IMR-90 (cell line): Measurements from ENCODE around the gene NUBP2. TPM values are rescaled to one million over a fixed set of nuclear protein-coding genes. Genes with fewer than 3 reads are reported as not detected.

ENCODE experiments used
- ATAC-seq: fragments of 200-7000 bp; cut with Tn5 transposase; 2 replicates; pipeline ENCODE4 v1.9.1; 2020; ENCODE audit warnings: low read depth, mild to moderate bottlenecking, moderate library complexity
- BruUV-seq: library from RNA; stranded (reverse); fragments of 400-500 nt; replicated peaks from 2 replicates; lab custom pipeline; 2021; lab: Mats Ljungman, UMichigan
- CTCF ChIA-PET: fragments of 300-600 bp; formaldehyde crosslinking; extraction: SDS; loops from one replicate; lab custom pipeline; 2021; ENCODE audit warnings: antibody characterized with exemption; lab: Yijun Ruan, JAX
- POLR2A ChIA-PET: fragments of 300-600 bp; sonication (Branson Sonifier 250); formaldehyde crosslinking; loops from one replicate; lab custom pipeline; 2022; ENCODE audit warnings: antibody characterized with exemption; ENCODE audit not compliant: unreplicated experiment; lab: Charles Lee
- DNase-seq: peaks from one replicate; pipeline ENCODE4 v3.0.0; 2013
- H2AFZ ChIP-seq: replicated peaks from 2 replicates; pipeline ENCODE3; 2013; ENCODE audit warnings: low read length, mild to moderate bottlenecking; ENCODE audit not compliant: poor library complexity
- H2AK5ac ChIP-seq: 2 replicates; pipeline ENCODE4 v1.6.1; 2013; ENCODE audit warnings: low read depth, low read length, inconsistent platforms
- H2AK9ac ChIP-seq: replicated peaks from 2 replicates; pipeline ENCODE3; 2013; ENCODE audit warnings: mild to moderate bottlenecking, low read depth, low read length, moderate library complexity; ENCODE audit not compliant: poor library complexity
- H2BK120ac ChIP-seq: 2 replicates; pipeline ENCODE4 v1.6.1; 2013; ENCODE audit warnings: low read depth, low read length, inconsistent platforms
- H2BK15ac ChIP-seq: 3 replicates; pipeline ENCODE4 v1.6.1; 2013; ENCODE audit warnings: low read depth, low read length, inconsistent platforms
- H2BK20ac ChIP-seq: 2 replicates; pipeline ENCODE4 v1.6.1; 2013; ENCODE audit warnings: low read depth, mild to moderate bottlenecking, inconsistent platforms, low read length, moderate library complexity
- H2BK5ac ChIP-seq: 2 replicates; pipeline ENCODE4 v1.6.1; 2013; ENCODE audit warnings: mild to moderate bottlenecking, low read depth, low read length, inconsistent platforms; ENCODE audit not compliant: poor library complexity, severe bottlenecking
- H3K14ac ChIP-seq: replicated peaks from 2 replicates; pipeline ENCODE4 v1.6.1; 2013; ENCODE audit warnings: low read depth, low read length, inconsistent platforms
- H3K18ac ChIP-seq: 2 replicates; pipeline ENCODE4 v1.6.1; 2013; ENCODE audit warnings: low read depth, low read length, control low read depth
- H3K23ac ChIP-seq: 2 replicates; pipeline ENCODE4 v1.6.1; 2013; ENCODE audit warnings: low read depth, low read length, inconsistent platforms
- H3K27ac ChIP-seq: 2 replicates; pipeline ENCODE4 v1.5.1; 2013; ENCODE audit warnings: mild to moderate bottlenecking, control low read depth, low read length; ENCODE audit not compliant: insufficient read depth
- H3K27me3 ChIP-seq: 2 replicates; pipeline ENCODE4 v1.6.1; 2013; ENCODE audit warnings: low read length; ENCODE audit not compliant: control insufficient read depth, insufficient read depth
- H3K36me3 ChIP-seq: 2 replicates; pipeline ENCODE4 v1.6.1; 2013; ENCODE audit warnings: low read length, mixed read lengths; ENCODE audit not compliant: control insufficient read depth, insufficient read depth
- H3K4ac ChIP-seq: 2 replicates; pipeline ENCODE4 v1.6.1; 2013; ENCODE audit warnings: low read depth, low read length, inconsistent platforms
- H3K4me1 ChIP-seq: 2 replicates; pipeline ENCODE4 v1.6.1; 2013; ENCODE audit warnings: low read length, mixed read lengths; ENCODE audit not compliant: control insufficient read depth, insufficient read depth
- H3K4me2 ChIP-seq: 2 replicates; pipeline ENCODE4 v1.6.1; 2013; ENCODE audit warnings: low read depth, mild to moderate bottlenecking, control low read depth, low read length, moderate library complexity
- H3K4me3 ChIP-seq: 2 replicates; pipeline ENCODE4 v1.5.1; 2013; ENCODE audit warnings: low read depth, mild to moderate bottlenecking, control low read depth, low read length, moderate library complexity; ENCODE audit not compliant: insufficient read depth
- H3K56ac ChIP-seq: 2 replicates; pipeline ENCODE4 v1.6.1; 2013; ENCODE audit warnings: low read length, inconsistent platforms; ENCODE audit not compliant: insufficient read depth; ENCODE audit errors: extremely low read depth
- H3K79me1 ChIP-seq, 2 experiments: 2 replicates each; pipeline ENCODE4 v1.6.1; 2013; ENCODE audit warnings: low read length in 2 of 2, inconsistent platforms in 1 of 2, low read depth in 1 of 2
- H3K9ac ChIP-seq: 2 replicates; pipeline ENCODE4 v1.6.1; 2013; ENCODE audit warnings: low read depth, low read length, control low read depth
- H3K9me1 ChIP-seq: 2 replicates; pipeline ENCODE4 v1.6.1; 2013; ENCODE audit warnings: low read length, inconsistent platforms; ENCODE audit not compliant: insufficient read depth
- H3K9me3 ChIP-seq: 2 replicates; pipeline ENCODE4 v1.6.1; 2013; ENCODE audit warnings: low read length; ENCODE audit not compliant: control insufficient read depth, insufficient read depth
- H4K20me1 ChIP-seq: 2 replicates; pipeline ENCODE4 v1.6.1; 2013; ENCODE audit warnings: low read length, inconsistent platforms; ENCODE audit not compliant: insufficient read depth
- H4K5ac ChIP-seq: 2 replicates; pipeline ENCODE4 v1.6.1; 2013; ENCODE audit warnings: mild to moderate bottlenecking, low read depth, low read length, control low read depth
- H4K8ac ChIP-seq, 2 experiments: 2 replicates each; pipeline ENCODE4 v1.6.1; 2013; ENCODE audit warnings: low read depth in 2 of 2, low read length in 2 of 2, control low read depth in 1 of 2, inconsistent platforms in 1 of 2
- H4K91ac ChIP-seq: 2 replicates; pipeline ENCODE4 v1.6.1; 2013; ENCODE audit warnings: low read depth, low read length, inconsistent platforms; ENCODE audit not compliant: insufficient read depth
- BHLHE40 ChIP-seq: fragments of 150-350 bp; IDR thresholded peaks from 2 replicates; pipeline ENCODE4 v1.6.1; 2016; ENCODE audit warnings: mild to moderate bottlenecking, low read depth, low read length
- CEBPB ChIP-seq: IDR thresholded peaks from 2 replicates; pipeline ENCODE4 v1.6.1; 2012; ENCODE audit warnings: low read depth, low read length, improper control_type of control experiment
- CHD1 ChIP-seq: IDR thresholded peaks from 2 replicates; pipeline ENCODE4 v1.6.1; 2012; ENCODE audit warnings: low read depth, low read length, improper control_type of control experiment
- CTCF ChIP-seq: conservative IDR thresholded peaks from 2 replicates; pipeline ENCODE4 v1.5.1; 2012; ENCODE audit warnings: mild to moderate bottlenecking, low read depth, low read length, improper control_type of control experiment
- ELK1 ChIP-seq: fragments of 150-350 bp; IDR thresholded peaks from 2 replicates; pipeline ENCODE4 v1.6.1; 2016; ENCODE audit warnings: low read depth, mild to moderate bottlenecking, low read length, moderate library complexity, borderline replicate concordance
- FOS ChIP-seq: fragments of 150-350 bp; IDR thresholded peaks from 2 replicates; pipeline ENCODE4 v1.6.1; 2016; ENCODE audit warnings: low read depth, low read length
- MAFK ChIP-seq: IDR thresholded peaks from 2 replicates; pipeline ENCODE4 v1.6.1; 2012; ENCODE audit warnings: low read depth, low read length, improper control_type of control experiment
- MAZ ChIP-seq: IDR thresholded peaks from 2 replicates; pipeline ENCODE4 v1.6.1; 2012; ENCODE audit warnings: low read depth, mild to moderate bottlenecking, low read length, improper control_type of control experiment, moderate library complexity, borderline replicate concordance
- MXI1 ChIP-seq: IDR thresholded peaks from 2 replicates; pipeline ENCODE4 v1.6.1; 2012; ENCODE audit warnings: low read depth, mild to moderate bottlenecking, low read length, moderate library complexity, borderline replicate concordance
- NFE2L2 ChIP-seq: fragments of 150-350 bp; IDR thresholded peaks from 2 replicates; pipeline ENCODE4 v1.6.1; 2016; ENCODE audit warnings: low read depth, mild to moderate bottlenecking, low read length
- POLR2A ChIP-seq: IDR thresholded peaks from 2 replicates; pipeline ENCODE4 v1.6.1; 2012; ENCODE audit warnings: mild to moderate bottlenecking, low read depth, low read length
- RAD21 ChIP-seq: IDR thresholded peaks from 2 replicates; pipeline ENCODE4 v1.6.1; 2012; ENCODE audit warnings: low read length, improper control_type of control experiment
- RCOR1 ChIP-seq: IDR thresholded peaks from 2 replicates; pipeline ENCODE4 v1.6.1; 2012; ENCODE audit warnings: mild to moderate bottlenecking, low read length, improper control_type of control experiment; ENCODE audit not compliant: insufficient replicate concordance
- RFX5 ChIP-seq: IDR thresholded peaks from 2 replicates; pipeline ENCODE4 v1.8.0; 2012; ENCODE audit warnings: low read depth, mild to moderate bottlenecking, low read length, moderate library complexity
- SMC3 ChIP-seq: fragments of 150-350 bp; IDR thresholded peaks from 2 replicates; pipeline ENCODE4 v1.6.1; 2016; ENCODE audit warnings: low read depth, mild to moderate bottlenecking, antibody characterized with exemption, low read length, moderate library complexity
- USF2 ChIP-seq: fragments of 150-350 bp; IDR thresholded peaks from 2 replicates; pipeline ENCODE4 v1.6.1; 2017; ENCODE audit warnings: mild to moderate bottlenecking, antibody characterized with exemption, low read length, low read depth
- WGBS, 2 experiments: methylation state at CpG; one replicate each; pipeline versions ENCODE4 v1.1.5 to v1.1.7; 2013; ENCODE audit warnings: missing lambda C conversion rate in 2 of 2; ENCODE audit not compliant: insufficient read length in 1 of 2; ENCODE audit errors: extremely low coverage in 2 of 2; 5-methylcytosine and 5-hydroxymethylcytosine counted together
- dilution Hi-C: fragments of 300-500 bp; cut with HindIII; formaldehyde crosslinking; loops from one replicate; pipeline ENCODE4 v1.14.3; 2018; ENCODE audit warnings: low sequenced_read_pairs; ENCODE audit not compliant: unreplicated experiment
- in situ Hi-C: fragments of 300-500 bp; cut with MboI; formaldehyde crosslinking; loops from 3 replicates; pipeline ENCODE4 v1.14.3; 2019; ENCODE audit warnings: low sequenced_read_pairs, inconsistent platforms, mixed read lengths
- intact Hi-C: fragments of 100-400 bp; cut with micrococcal nuclease; formaldehyde crosslinking; loops from 2 replicates; pipeline ENCODE4 v1.10.0; 2022
- polyA plus RNA-seq, 3 experiments: library from polyadenylated mRNA; depleted of rRNA; stranded (reverse); fragments of >200 nt; gene quantifications; 2 replicates each; pipeline ENCODE4 v1.2.3, GENCODE V29; 2012; ENCODE audit warnings: low replicate concordance in 1 of 3
- total RNA-seq: library from RNA; depleted of rRNA; stranded (reverse); fragments of >200 nt; gene quantifications from 2 replicates; pipeline ENCODE4 v1.2.3, GENCODE V29; 2012

NUBP2 gene
- total and polyA plus RNA-seq, 2 of the 4 experiments (the other 2 are of a cell fraction): 62.6 to 131 TPM

- TF ChIP-seq MXI1: no peak
- no peak for TF ChIP-seq POLR2A
- TF ChIP-seq CTCF: no peak
- no peak for TF ChIP-seq BHLHE40
- TF ChIP-seq USF2: no peak
- TF ChIP-seq CEBPB: no peak
- no peak for TF ChIP-seq RFX5
- no peak for TF ChIP-seq ELK1
- TF ChIP-seq MAFK: no peak
- TF ChIP-seq MAZ: no peak
- no peak for TF ChIP-seq CHD1
- TF ChIP-seq RCOR1: no peak
- no peak for TF ChIP-seq NFE2L2
- no peak for TF ChIP-seq RAD21
- no peak for TF ChIP-seq FOS
- TF ChIP-seq SMC3: no peak
- Histone ChIP-seq H3K27me3 (no peaks in the 10 kb centered on the region), H2BK120ac (no peak overlapping the region), H2BK15ac (no peak overlapping the region), H3K9me3 (no peaks in the 10 kb centered on the region), H2AK9ac (no peak overlapping the region), H2BK20ac (no peak overlapping the region), H4K8ac (no peak overlapping the region), H2AFZ (no peak overlapping the region), H2AK5ac (no peak overlapping the region), H3K4me2 (no peak overlapping the region), H4K20me1 (peaks cover 11% of the 10 kb centered on the region; the same call in 1 of the 2 replicates), H3K56ac (no peak overlapping the region), H3K79me1 (peaks cover 15 to 42% of the 10 kb centered on the region in 2 experiments; a peak in 2 of 4 replicates), H4K91ac (no peak overlapping the region), H3K18ac (no peak overlapping the region), H3K4me3 (no peak overlapping the region), H3K4ac (no peak overlapping the region), H3K27ac (no peak overlapping the region), H3K9me1 (peaks cover 6% of the 10 kb centered on the region; the same call in 1 of the 2 replicates), H3K9ac (no peak overlapping the region), H4K5ac (no peak overlapping the region), H3K36me3 (peaks cover 68% of the 10 kb centered on the region), H3K14ac (no peak overlapping the region), H2BK5ac (no peak overlapping the region), H3K4me1 (peaks cover 2% of the 10 kb centered on the region; the same call in 1 of the 2 replicates), H3K23ac (no peak overlapping the region)
- ChIA-PET POLR2A (no interaction called here), CTCF (no interaction called here)
- no TSS peak for BruUV-seq
- 93% methylated on average over 7 of the region's 11 CpGs; no CpG with 5 or more reads in 1 of the 2 experiments for WGBS, 2 experiments
- intact Hi-C loops: no loop called here
- DNase-seq (no peak), ATAC-seq (no peak)
- dilution Hi-C loops: no loop called here
- in situ Hi-C loops: no loop called here
Observed at GRCh38 chr16:1747934-1748333, 34.8 kb upstream of the NUBP2 start.
